Transverse colon (tissue), 4 donors: ENCODE results near the gene ONECUT2. TPM values are rescaled to one million over a fixed set of nuclear protein-coding genes. Genes with fewer than 3 reads are reported as not detected.
A peak's percentile ranks its signal among the peaks of the same experiment; 100 is the strongest.

Experiments used
- DNase-seq: peaks from one replicate; pipeline ENCODE4 v3.0.0-alpha.2; 2019
- H3K27ac ChIP-seq, 4 donors: fragments of 200-600 bp; sonication (generic); 2 replicates each; pipeline ENCODE4 v1.5.1; 2016 to 2018; ENCODE audit warnings: inconsistent platforms in 4 of 4
- H3K27me3 ChIP-seq: fragments of 200-600 bp; sonication (generic); 2 replicates; pipeline ENCODE4 v1.5.1; 2017; ENCODE audit warnings: inconsistent platforms
- H3K36me3 ChIP-seq, 4 donors: fragments of 200-600 bp; sonication (generic); 2 replicates each; pipeline ENCODE4 v1.5.1; 2017 to 2019; ENCODE audit warnings: inconsistent platforms in 4 of 4
- H3K4me1 ChIP-seq, 4 donors: fragments of 200-600 bp; sonication (generic); 2 replicates each; pipeline ENCODE4 v1.5.1; 2017 to 2020; ENCODE audit warnings: inconsistent platforms in 4 of 4
- H3K4me3 ChIP-seq, 4 donors: fragments of 200-600 bp; sonication (generic); 1 replicate in 1 of 4; 2 replicates in 3 of 4; pipeline versions ENCODE4 v1.5.1 to v1.6.1; 2017 to 2019; ENCODE audit warnings: inconsistent platforms in 4 of 4
- H3K9me3 ChIP-seq, 2 donors: fragments of 200-600 bp; sonication (generic); 2 replicates each; pipeline ENCODE4 v1.5.1; 2017 to 2019; ENCODE audit warnings: inconsistent platforms in 2 of 2
- EP300 ChIP-seq: sonication (generic); formaldehyde crosslinking; IDR thresholded peaks from one replicate; pipeline ENCODE4 v1.6.1; 2017; ENCODE audit warnings: antibody characterized with exemption, low read depth
- POLR2A ChIP-seq: fragments of 450-650 bp; IDR thresholded peaks from one replicate; pipeline ENCODE4 v1.6.1; 2016; ENCODE audit warnings: antibody characterized with exemption, mild to moderate bottlenecking, moderate library complexity
- POLR2AphosphoS5 ChIP-seq, 3 donors: sonication (generic); formaldehyde crosslinking; IDR thresholded peaks; one replicate each; pipeline ENCODE4 v1.6.1; 2016; ENCODE audit warnings: antibody characterized with exemption in 3 of 3
- WGBS, 2 donors: methylation state at CpG; one replicate each; pipeline ENCODE4 v1.1.5; 2018; ENCODE audit warnings: low coverage in 1 of 2; 5-methylcytosine and 5-hydroxymethylcytosine counted together
- in situ Hi-C, 4 donors: fragments of 200-750 bp; cut with MboI; loops; one replicate each; pipeline versions ENCODE4 v1.15.0 to v1.15.1; 2017; ENCODE audit warnings: low sequenced_read_pairs in 3 of 4, low pct_ligation_motif_present in 1 of 4, low pct_unique_long_range_greater_than_20kb in 1 of 4
- intact Hi-C: fragments of 100-400 bp; cut with DNase I; formaldehyde crosslinking; loops from one replicate; pipeline ENCODE4 v1.15.1; 2023; ENCODE audit warnings: low total_unique reads
- total RNA-seq, 4 donors: library from RNA; depleted of rRNA; stranded (reverse); fragments of >200 nt; gene quantifications; one replicate each; pipeline ENCODE4 v1.1.0, GENCODE V29; 2016
- TF ChIP-seq, protein P1 (sequence below), 5 experiments: fragments of 200-600 bp in 3 of 5; fragments of 450-650 bp in 2 of 5; sonication (generic) in 3 of 5; IDR thresholded peaks; 1 replicate in 2 of 5; 2 replicates in 3 of 5; pipeline ENCODE4 v1.5.1; 2016 to 2017; ENCODE audit warnings: antibody characterized with exemption in 5 of 5, inconsistent platforms in 3 of 5, mild to moderate bottlenecking in 2 of 5, moderate library complexity in 1 of 5

Gene ONECUT2
- total RNA-seq, 4 donors from 2014 or later = 0.14 to 0.48 TPM; not detected in 2

DNA sequence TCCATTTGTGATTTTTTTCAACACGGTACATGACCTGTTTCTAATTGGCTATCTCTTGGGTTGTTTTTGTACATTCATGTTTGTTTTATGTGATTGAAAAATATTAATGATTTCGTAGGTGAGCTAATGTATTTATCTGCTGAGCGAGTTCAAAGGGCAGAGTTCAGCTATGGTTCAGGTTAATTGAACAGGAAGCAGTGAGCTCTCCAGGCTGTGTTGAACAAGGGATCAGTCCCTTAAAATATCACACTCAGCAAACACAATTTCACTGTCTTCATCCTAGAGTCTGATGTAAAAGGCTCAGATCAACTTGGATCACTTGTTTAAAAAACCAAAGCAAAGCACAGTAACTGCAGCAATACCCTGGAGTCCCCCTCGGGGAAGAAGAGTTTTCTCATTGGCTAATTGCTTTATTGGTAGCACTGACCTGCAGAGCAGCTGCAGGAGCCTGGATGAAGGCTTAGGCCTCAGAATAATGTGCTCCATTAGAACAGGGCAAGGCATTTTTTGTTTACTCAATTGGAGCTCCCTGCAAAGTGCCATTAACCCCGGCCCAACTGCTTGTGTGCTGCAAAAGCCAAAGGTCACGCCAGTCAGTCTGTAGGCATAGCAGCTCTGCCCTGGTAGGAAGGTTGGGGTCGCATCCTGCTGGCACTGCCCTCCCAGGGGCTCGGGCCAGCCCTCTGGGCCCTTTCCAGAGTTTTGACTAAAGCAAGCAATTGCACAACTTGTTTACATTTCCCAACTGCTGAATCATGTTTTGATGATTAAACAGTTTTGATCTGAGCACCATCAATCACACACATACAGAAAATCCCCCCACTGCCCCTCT lies 10.5 kb downstream of the ONECUT2 start:
- peaks cover 0 to 12% (median 7%) of the 10 kb centered on the region in 4 donors for H3K4me1 ChIP-seq
- in situ Hi-C loops (no loop called here), intact Hi-C loops (no loop called here)
- no peak overlapping the region for H3K4me3 ChIP-seq
- H3K36me3 ChIP-seq = no peaks in the 10 kb centered on the region
- H3K27ac ChIP-seq = no peak overlapping the region
- TF ChIP-seq POLR2A (no peak), EP300 (no peak), POLR2AphosphoS5 (IDR thresholded peaks at IDR 0.05) (no peak)
- TF ChIP-seq, protein P1, sequence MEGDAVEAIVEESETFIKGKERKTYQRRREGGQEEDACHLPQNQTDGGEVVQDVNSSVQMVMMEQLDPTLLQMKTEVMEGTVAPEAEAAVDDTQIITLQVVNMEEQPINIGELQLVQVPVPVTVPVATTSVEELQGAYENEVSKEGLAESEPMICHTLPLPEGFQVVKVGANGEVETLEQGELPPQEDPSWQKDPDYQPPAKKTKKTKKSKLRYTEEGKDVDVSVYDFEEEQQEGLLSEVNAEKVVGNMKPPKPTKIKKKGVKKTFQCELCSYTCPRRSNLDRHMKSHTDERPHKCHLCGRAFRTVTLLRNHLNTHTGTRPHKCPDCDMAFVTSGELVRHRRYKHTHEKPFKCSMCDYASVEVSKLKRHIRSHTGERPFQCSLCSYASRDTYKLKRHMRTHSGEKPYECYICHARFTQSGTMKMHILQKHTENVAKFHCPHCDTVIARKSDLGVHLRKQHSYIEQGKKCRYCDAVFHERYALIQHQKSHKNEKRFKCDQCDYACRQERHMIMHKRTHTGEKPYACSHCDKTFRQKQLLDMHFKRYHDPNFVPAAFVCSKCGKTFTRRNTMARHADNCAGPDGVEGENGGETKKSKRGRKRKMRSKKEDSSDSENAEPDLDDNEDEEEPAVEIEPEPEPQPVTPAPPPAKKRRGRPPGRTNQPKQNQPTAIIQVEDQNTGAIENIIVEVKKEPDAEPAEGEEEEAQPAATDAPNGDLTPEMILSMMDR (IDR thresholded peaks at IDR 0.05) = no peak
- H3K9me3 ChIP-seq = no peaks in the 10 kb centered on the region
- WGBS, 2 donors = 35 to 67% methylated on average over 3 to 8 of the region's 8 CpGs
- no peak for DNase-seq
- peaks cover 78% of the 10 kb centered on the region for H3K27me3 ChIP-seq

DNA sequence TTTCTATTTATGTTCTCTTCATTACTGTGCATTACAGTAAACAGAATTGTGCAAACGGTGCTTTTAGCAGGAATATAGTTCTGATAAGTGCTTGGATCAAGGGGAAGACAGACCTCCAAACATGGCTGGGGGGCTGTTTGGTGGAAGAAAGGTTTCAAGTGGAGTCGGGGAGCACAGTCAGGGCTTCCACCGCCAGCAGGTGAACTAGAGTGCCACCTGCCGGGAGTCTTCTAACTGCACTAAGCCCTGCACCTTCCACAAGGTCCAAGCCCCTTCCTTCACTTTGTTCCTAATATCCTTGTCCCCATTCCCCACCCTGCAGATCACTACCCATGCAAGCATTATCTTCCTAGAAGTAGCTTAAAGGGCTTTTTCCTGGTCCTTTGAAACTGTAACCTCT lies 11.1 kb downstream of the ONECUT2 start:
- WGBS, 2 donors = 0 to 2% methylated on average over 2 to 4 of the region's 4 CpGs
- in situ Hi-C loops = no loop called here
- Histone ChIP-seq H3K4me3 (no peak overlapping the region), H3K4me1 (peaks cover 0 to 6% (median 4%) of the 10 kb centered on the region in 4 donors), H3K27me3 (peaks cover 75% of the 10 kb centered on the region), H3K9me3 (no peaks in the 10 kb centered on the region), H3K36me3 (no peaks in the 10 kb centered on the region), H3K27ac (no peak overlapping the region)
- intact Hi-C loops = no loop called here
- DNase-seq = no peak
- TF ChIP-seq POLR2A (no peak), EP300 (no peak)
- TF ChIP-seq, protein P1 (IDR thresholded peaks at IDR 0.05) = peak; percentile 12 to 47 (median 33)

DNA sequence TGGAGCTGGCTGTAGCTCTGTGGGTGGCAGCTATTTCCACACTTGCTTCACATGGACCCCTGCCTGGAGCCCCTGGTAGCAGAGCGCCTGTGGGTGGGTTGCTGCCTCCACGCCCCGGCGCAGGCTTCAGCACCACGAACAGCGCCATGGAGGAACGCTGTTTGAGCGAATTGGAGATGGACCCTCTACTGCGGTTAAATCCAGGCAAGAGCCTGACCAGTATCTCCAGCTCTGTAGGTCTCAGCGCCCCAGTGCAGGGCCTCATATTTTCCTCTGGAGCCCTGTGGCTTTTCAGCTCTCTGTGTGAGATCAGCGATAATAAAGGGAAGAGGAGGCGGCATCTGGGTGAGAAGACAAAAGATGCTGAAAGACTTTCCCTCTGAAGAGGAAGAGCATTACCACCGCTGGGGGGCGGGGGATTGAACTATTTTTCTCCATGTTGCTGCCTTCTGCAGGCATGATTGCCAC lies 12.0 kb downstream of the ONECUT2 start:
- intact Hi-C loops = no loop called here
- no peak overlapping the region for H3K27ac ChIP-seq
- H3K27me3 ChIP-seq = peaks cover 71% of the 10 kb centered on the region
- H3K4me3 ChIP-seq = no peak overlapping the region
- in situ Hi-C loops = no loop called here
- 8% methylated on average over 14 of the region's 14 CpGs; no CpG with 5 or more reads in 1 of the 2 donors for whole genome bisulfite sequencing, 2 donors
- no peaks in the 10 kb centered on the region for H3K36me3 ChIP-seq
- H3K4me1 ChIP-seq = peaks cover 0 to 4% (median 0%) of the 10 kb centered on the region in 4 donors
- no peaks in the 10 kb centered on the region for H3K9me3 ChIP-seq
- TF ChIP-seq, protein P1 (IDR thresholded peaks at IDR 0.05) = no peak
- no peak for TF ChIP-seq POLR2A
- TF ChIP-seq POLR2AphosphoS5 (IDR thresholded peaks at IDR 0.05) = no peak
- no peak for TF ChIP-seq EP300
- DNase-seq = no peak

DNA sequence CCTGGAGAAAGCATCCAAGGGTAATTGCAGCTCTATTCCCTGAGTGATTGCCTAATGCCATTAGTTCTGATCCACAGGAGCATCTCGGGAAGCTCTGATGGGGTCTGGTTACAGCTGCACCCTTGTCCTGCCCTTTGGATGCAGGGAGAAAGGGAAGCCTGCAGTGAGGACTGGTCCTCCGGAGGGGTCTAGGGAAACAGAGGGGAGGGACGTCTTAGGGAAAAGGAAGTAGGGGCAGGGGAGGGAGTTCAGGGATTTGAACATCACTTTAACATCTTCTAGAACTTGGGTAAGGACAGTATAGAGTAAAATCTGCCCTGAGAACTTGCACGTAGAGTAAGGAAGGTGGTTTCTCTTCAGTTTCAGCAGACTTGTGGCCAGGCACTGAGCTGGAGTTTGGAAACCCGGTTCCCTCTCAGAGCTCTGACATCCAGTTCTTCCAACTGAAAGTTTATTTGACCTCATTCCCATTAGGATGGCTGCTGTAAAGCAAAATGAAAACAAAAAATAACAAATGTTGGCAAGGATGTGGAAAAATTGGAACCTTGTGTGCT lies 20.5 kb downstream of the ONECUT2 start:
- no peaks in the 10 kb centered on the region for H3K9me3 ChIP-seq
- intact Hi-C loops = no loop called here
- TF ChIP-seq, protein P1 (IDR thresholded peaks at IDR 0.05) = no peak
- no peak for TF ChIP-seq POLR2A
- no peak for TF ChIP-seq POLR2AphosphoS5 (IDR thresholded peaks at IDR 0.05)
- TF ChIP-seq EP300 = no peak
- DNase-seq = no peak
- no peak overlapping the region for H3K27ac ChIP-seq
- H3K36me3 ChIP-seq = no peaks in the 10 kb centered on the region
- H3K27me3 ChIP-seq = peaks cover 20% of the 10 kb centered on the region
- WGBS, 2 donors = 58% methylated on average over 4 to 5 of the region's 5 CpGs
- H3K4me3 ChIP-seq = no peak overlapping the region
- in situ Hi-C loops = no loop called here
- H3K4me1 ChIP-seq = no peaks in the 10 kb centered on the region
